Stimulated activated CD8-positive, alpha-beta memory T cell treated with anti-CD3 and anti-CD28 coated beads, Interleukin-15, amount 100 ng/mL, for 48 hours (primary cell): Measurements from ENCODE around the gene KMT2A.

Experiments
- DNase-seq, 2 donors: peaks; one replicate each; pipeline ENCODE4 v3.0.0-alpha.2; 2020; ENCODE audit warnings: low read depth in 2 of 2

The KMT2A gene

DNA sequence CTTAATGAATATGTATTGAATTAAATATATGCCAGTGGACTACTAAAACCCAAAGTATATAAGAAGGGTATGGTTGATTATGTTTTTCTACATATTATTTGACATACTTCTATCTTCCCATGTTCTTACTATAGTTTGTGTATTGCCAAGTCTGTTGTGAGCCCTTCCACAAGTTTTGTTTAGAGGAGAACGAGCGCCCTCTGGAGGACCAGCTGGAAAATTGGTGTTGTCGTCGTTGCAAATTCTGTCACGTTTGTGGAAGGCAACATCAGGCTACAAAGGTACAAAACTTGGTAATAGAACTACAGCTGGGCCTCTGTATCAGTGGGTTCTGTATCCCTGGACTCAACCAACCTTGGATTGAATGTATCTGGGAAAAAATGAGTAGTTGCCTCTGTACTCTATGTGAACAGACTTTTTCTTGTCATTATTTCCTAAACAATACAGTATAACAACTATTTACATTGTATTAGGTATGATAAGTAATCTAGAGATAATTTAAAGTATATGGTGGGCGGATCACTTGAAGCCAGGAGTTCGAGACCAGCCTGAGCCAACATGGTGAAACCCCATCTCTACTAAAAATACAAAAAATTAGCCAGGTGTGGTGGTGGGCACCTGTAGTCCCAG lies 52.3 kb downstream of the KMT2A start:
- peak; percentile 49 to 51 for DNase-seq

DNA sequence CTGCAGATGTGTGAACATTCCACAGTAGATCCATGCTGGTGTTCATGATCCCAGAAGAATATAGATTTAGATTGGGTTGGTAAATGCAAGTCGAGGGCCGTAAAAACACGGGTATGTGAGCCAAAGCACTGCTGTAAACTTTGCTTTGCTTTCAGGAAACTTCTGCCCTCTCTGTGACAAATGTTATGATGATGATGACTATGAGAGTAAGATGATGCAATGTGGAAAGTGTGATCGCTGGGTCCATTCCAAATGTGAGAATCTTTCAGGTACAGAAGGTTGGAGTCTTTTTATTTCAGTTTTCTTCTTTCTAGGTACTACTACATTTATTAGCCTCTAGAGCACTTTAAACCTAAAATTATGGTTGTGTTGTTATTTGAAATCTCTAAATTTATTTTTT lies 54.7 kb downstream of the KMT2A start:
- DNase-seq, result no peak

GRCh38 chr11:118497831-118498230 lies 61.5 kb downstream of the KMT2A start:
- DNase-seq, result no peak

GRCh38 chr11:118503216-118503615 lies 66.9 kb downstream of the KMT2A start:
- DNase-seq, result no peak

- no peak for DNase-seq
Measured at GRCh38 chr11:118511601-118512000, 75.3 kb downstream of the KMT2A start.

DNA sequence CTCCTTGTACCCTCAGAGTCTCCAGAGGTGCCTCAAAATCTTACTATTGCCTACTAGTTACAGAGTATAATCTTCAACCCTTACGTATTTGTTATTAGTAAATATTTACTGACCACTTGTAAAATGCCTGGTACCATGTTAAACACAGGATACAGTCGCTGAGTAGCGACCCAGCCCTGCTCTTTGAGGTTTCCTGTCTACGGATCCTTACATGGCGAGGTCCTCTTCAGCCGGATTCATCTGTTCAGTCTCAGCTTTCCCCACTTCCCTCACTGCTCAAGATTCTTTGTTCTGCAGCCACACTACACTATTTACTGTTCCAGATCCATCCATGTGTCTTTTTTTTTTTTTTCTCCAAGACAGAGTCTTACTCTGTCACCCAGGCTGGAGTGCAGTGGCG lies 77.8 kb downstream of the KMT2A start:
- no peak for DNase-seq

DNA sequence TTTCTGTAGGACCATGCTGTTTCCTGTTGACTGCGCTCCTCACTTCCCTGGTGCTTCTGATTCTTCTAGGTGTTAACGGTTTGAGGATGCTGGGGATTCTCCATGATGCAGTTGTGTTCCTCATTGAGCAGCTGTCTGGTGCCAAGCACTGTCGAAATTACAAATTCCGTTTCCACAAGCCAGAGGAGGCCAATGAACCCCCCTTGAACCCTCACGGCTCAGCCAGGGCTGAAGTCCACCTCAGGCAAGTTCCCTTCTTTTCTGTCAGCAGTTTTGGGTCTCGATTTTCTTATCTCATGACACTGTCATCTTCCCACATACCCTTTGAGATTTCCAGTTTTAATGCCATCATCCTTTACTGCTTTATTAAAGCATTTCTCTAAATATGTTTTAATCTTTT lies 83.3 kb downstream of the KMT2A start:
- no peak for DNase-seq

GRCh38 chr11:118521892-118522311 lies 85.6 kb downstream of the KMT2A start:
- DNase-seq, result no peak

- DNase-seq, result no peak
Measured at GRCh38 chr11:118522571-118523072, 86.3 kb downstream of the KMT2A start.

- no peak for DNase-seq
Measured at GRCh38 chr11:118524356-118524755, 88.1 kb downstream of the KMT2A start.

DNA sequence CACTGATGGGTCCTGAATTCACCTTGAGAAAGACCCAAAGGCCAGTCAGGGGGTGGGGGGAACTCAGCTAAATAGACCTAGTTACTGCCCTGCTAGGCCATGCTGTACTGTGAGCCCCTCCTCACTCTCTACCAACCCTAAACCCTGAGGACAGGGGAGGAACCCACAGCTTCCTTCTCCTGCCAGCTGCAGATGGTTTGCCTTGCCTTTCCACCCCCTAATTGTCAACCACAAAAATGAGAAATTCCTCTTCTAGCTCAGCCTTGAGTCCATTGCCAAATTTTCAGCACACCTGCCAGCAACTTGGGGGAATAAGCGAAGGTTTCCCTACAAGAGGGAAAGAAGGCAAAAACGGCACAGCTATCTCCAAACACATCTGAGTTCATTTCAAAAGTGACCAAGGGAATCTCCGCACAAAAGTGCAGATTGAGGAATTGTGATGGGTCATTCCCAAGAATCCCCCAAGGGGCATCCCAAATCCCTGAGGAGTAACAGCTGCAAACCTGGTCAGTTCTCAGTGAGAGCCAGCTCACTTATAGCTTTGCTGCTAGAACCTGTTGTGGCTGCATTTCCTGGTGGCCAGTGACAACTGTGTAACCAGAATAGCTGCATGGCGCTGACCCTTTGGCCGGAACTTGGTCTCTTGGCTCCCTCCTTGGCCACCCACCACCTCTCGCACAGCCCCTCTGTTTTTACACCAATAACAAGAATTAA lies 88.6 kb downstream of the KMT2A start:
- DNase-seq, result no peak

GRCh38 chr11:118526688-118527087 lies 90.4 kb downstream of the KMT2A start:
- no peak for DNase-seq

GRCh38 chr11:118527109-118527508 lies 90.8 kb downstream of the KMT2A start, which contains the start of gene TTC36:
Gene TTC36 (plus strand): TSS chr11:118527474. CDS start chr11:118527495, 21 bp downstream.
- no peak for DNase-seq

GRCh38 chr11:118528511-118528910 lies 92.2 kb downstream of the KMT2A start:
- DNase-seq, result no peak

- DNase-seq, result no peak
Measured at GRCh38 chr11:118529584-118530175, 93.4 kb downstream of the KMT2A start.

GRCh38 chr11:118530180-118530682 lies 93.9 kb downstream of the KMT2A start:
- no peak for DNase-seq

DNA sequence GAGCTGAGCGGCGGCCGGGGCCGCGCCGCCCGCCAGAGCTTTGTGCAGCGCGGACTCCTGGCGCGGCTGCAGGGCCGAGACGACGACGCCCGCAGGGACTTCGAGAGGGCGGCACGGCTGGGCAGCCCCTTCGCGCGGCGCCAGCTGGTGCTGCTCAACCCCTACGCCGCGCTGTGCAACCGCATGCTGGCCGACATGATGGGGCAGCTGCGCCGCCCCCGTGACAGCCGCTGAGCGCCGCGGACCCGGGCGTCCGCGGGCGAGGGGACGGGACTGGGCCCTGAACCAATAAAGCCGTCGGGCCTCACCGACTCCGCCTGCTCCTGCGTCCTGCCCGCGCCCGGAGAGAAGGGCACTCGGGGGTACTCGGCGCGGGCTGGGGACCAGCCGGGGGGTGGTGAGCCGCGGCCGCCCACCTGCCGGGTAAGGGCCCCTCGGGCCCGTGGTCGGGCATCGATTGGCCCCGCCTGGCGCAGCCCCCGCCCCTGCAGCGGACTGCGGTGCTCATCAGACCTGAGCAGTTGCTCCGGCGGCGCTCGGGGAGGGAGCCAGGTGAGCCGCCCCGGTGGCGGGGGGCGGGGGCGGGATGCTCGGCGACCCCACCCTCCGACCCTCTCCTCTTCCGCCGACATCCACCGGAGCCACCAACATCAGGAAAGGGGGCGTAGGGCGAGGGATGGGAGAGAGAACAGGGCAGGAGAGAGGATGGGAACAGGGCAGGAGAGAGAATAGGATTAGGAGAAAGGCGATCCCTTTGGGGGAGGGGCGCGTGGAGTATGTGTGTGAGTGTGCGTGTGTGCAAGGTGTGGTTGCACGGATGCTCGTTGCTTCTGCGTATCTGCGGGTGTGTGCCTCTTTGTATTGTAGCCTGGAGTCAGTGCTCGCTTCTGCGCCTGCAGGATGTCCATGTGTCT lies 94.6 kb downstream of the KMT2A start, which contains the start of gene TMEM25:
Gene TMEM25 (plus strand): TSS at position 510 of the 914 bp plus-strand sequence. CDS start 610 bp downstream, outside the sequence.
- peak; percentile 65 to 67 for DNase-seq

DNA sequence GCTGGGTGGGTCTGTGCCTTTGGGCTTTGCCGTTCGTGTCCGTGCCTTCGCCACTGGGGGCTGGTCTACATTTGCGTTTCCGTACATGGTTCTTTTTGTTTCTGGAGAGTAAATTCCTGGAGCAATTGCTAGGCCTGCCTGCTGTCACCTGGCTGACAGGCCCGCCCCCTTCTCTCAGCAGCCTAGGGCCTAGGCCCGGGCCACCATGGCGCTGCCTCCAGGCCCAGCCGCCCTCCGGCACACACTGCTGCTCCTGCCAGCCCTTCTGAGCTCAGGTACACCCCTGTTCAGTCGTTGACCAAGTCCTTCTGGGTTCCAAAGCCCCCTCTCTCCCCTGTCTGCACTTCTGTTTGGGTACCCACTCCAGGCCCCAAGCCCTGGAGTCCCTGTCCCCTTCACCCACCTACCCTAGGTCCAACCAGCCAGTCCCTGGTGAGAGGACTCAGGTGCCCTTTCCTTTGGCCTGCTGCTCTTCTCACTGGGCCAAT lies 95.3 kb downstream of the KMT2A start:
- DNase-seq, result no peak

DNA sequence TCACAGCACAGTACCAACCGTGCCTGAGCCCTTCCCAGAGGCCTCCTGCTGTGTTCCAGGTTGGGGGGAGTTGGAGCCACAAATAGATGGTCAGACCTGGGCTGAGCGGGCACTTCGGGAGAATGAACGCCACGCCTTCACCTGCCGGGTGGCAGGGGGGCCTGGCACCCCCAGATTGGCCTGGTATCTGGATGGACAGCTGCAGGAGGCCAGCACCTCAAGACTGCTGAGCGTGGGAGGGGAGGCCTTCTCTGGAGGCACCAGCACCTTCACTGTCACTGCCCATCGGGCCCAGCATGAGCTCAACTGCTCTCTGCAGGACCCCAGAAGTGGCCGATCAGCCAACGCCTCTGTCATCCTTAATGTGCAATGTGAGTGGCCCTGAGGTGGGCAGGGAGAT lies 95.8 kb downstream of the KMT2A start:
- no peak for DNase-seq

GRCh38 chr11:118532852-118533768 lies 96.8 kb downstream of the KMT2A start:
- DNase-seq, result no peak
